Sigmoid colon (tissue), 7 donors: ENCODE data around the gene RPS6KA5. TPM values are rescaled to one million over a fixed set of nuclear protein-coding genes. Genes with fewer than 3 reads are reported as not detected.
"Not testable (repeated sequence)": the region's sequence is repeated elsewhere in the genome, so short reads cannot be mapped to it uniquely, and the experiment has no call there.

Source experiments
- DNase-seq: peaks from one replicate; pipeline ENCODE4 v3.0.0-alpha.2; 2019
- H3K27ac ChIP-seq, 4 donors: fragments of 200-600 bp; sonication (generic); one replicate each; pipeline ENCODE4 v1.5.1; 2016 to 2019; ENCODE audit warnings: mild to moderate bottlenecking in 1 of 4
- H3K27me3 ChIP-seq, 3 donors: fragments of 200-600 bp; sonication (generic); one replicate each; pipeline ENCODE4 v1.5.1; 2019; ENCODE audit warnings: mild to moderate bottlenecking in 1 of 3
- H3K36me3 ChIP-seq, 4 donors: fragments of 200-600 bp; sonication (generic); one replicate each; pipeline ENCODE4 v1.5.1; 2016 to 2019
- H3K4me1 ChIP-seq, 4 donors: fragments of 200-600 bp; sonication (generic); one replicate each; pipeline ENCODE4 v1.5.1; 2017 to 2019
- H3K4me3 ChIP-seq, 4 donors: fragments of 200-600 bp; sonication (generic); one replicate each; pipeline ENCODE4 v1.5.1; 2017 to 2019; ENCODE audit warnings: mild to moderate bottlenecking in 2 of 4, moderate library complexity in 1 of 4
- H3K9me3 ChIP-seq, 4 donors: fragments of 200-600 bp in 3 of 4; sonication (generic) in 3 of 4; one replicate each; pipeline versions ENCODE4 v1.5.1 to v1.6.1; 2013 to 2019
- EP300 ChIP-seq, 4 donors: sonication (generic); formaldehyde crosslinking; IDR thresholded peaks; one replicate each; pipeline ENCODE4 v1.6.1; 2017; ENCODE audit warnings: antibody characterized with exemption in 4 of 4
- POLR2A ChIP-seq, 2 donors: fragments of 450-650 bp; IDR thresholded peaks; one replicate each; pipeline ENCODE4 v1.6.1; 2016; ENCODE audit warnings: antibody characterized with exemption in 2 of 2, mild to moderate bottlenecking in 2 of 2, moderate library complexity in 2 of 2
- POLR2AphosphoS5 ChIP-seq, 4 donors: sonication (generic); formaldehyde crosslinking; IDR thresholded peaks; one replicate each; pipeline ENCODE4 v1.6.1; 2017; ENCODE audit warnings: antibody characterized with exemption in 4 of 4
- WGBS, 2 donors: extraction: QIAGEN DNeasy Blood & Tissue Kit; methylation state at CpG; one replicate each; pipeline ENCODE4 v1.1.7; 2013; 5-methylcytosine and 5-hydroxymethylcytosine counted together
- intact Hi-C: fragments of 100-400 bp; cut with DNase I; formaldehyde crosslinking; loops from one replicate; pipeline ENCODE4 v1.15.1; 2023
- polyA plus RNA-seq, 3 donors: library from polyadenylated mRNA; stranded (reverse); fragments of 200-250 nt; gene quantifications; one replicate each; pipeline ENCODE4 v1.2.3, GENCODE V29; 2013
- total RNA-seq, 4 donors: library from RNA; depleted of rRNA; stranded (reverse); fragments of >200 nt; gene quantifications; one replicate each; pipeline ENCODE4 v1.1.0, GENCODE V29; 2016
- TF ChIP-seq, protein P1 (sequence below), 4 experiments: fragments of 450-650 bp in 3 of 4; fragments of 200-600 bp in 1 of 4; IDR thresholded peaks; one replicate each; pipeline ENCODE4 v1.5.1; 2016 to 2019; ENCODE audit warnings: antibody characterized with exemption in 4 of 4, mild to moderate bottlenecking in 3 of 4, moderate library complexity in 2 of 4
- donor health status: healthy with polysubstance abuse.
- donor health status: Bipolar disorder and iron deficiency.
- donor health status: healthy.

RPS6KA5 gene
- total and polyA plus RNA-seq, 7 donors: 3.6 to 36.4 (median 18.2) TPM

DNA sequence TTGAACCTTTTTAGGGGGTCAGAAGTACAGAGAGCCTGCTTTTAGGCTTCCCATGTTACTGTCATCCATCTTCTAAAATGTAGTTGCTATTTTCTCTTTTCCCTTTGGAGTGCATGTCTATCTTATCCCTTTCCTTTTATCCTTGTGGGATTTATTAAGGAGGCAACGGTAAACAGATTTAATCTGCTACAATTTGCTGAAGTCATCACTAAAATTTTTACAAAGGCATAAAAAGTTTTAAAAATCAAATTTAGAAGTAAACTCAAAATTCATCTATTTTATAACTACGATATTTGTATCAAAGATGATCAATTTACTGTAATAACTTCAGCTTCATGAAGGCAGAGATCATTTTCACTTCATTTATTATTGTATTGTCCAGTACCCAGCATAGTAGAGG, 118.7 kb downstream of the RPS6KA5 start:
- 98% methylated on average over 2 of the region's 2 CpGs for WGBS, 2 donors
- Histone ChIP-seq H3K4me1 (peaks cover 0 to 11% (median 6%) of the 10 kb centered on the region in 4 donors), H3K27ac (no peak overlapping the region), H3K27me3 (no peaks in the 10 kb centered on the region), H3K9me3 (peaks cover 0 to 8% (median 0%) of the 10 kb centered on the region in 4 donors), H3K4me3 (no peak overlapping the region), H3K36me3 (peaks cover 0 to 27% (median 0%) of the 10 kb centered on the region in 4 donors)
- no peak for DNase-seq
- intact Hi-C loops: no loop called here
- TF ChIP-seq, protein P1, sequence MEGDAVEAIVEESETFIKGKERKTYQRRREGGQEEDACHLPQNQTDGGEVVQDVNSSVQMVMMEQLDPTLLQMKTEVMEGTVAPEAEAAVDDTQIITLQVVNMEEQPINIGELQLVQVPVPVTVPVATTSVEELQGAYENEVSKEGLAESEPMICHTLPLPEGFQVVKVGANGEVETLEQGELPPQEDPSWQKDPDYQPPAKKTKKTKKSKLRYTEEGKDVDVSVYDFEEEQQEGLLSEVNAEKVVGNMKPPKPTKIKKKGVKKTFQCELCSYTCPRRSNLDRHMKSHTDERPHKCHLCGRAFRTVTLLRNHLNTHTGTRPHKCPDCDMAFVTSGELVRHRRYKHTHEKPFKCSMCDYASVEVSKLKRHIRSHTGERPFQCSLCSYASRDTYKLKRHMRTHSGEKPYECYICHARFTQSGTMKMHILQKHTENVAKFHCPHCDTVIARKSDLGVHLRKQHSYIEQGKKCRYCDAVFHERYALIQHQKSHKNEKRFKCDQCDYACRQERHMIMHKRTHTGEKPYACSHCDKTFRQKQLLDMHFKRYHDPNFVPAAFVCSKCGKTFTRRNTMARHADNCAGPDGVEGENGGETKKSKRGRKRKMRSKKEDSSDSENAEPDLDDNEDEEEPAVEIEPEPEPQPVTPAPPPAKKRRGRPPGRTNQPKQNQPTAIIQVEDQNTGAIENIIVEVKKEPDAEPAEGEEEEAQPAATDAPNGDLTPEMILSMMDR (IDR thresholded peaks at IDR 0.05): no peak
- TF ChIP-seq POLR2AphosphoS5 (IDR thresholded peaks at IDR 0.05): no peak
- no peak for TF ChIP-seq POLR2A (IDR thresholded peaks at IDR 0.05)
- TF ChIP-seq EP300 (IDR thresholded peaks at IDR 0.05): no peak

DNA sequence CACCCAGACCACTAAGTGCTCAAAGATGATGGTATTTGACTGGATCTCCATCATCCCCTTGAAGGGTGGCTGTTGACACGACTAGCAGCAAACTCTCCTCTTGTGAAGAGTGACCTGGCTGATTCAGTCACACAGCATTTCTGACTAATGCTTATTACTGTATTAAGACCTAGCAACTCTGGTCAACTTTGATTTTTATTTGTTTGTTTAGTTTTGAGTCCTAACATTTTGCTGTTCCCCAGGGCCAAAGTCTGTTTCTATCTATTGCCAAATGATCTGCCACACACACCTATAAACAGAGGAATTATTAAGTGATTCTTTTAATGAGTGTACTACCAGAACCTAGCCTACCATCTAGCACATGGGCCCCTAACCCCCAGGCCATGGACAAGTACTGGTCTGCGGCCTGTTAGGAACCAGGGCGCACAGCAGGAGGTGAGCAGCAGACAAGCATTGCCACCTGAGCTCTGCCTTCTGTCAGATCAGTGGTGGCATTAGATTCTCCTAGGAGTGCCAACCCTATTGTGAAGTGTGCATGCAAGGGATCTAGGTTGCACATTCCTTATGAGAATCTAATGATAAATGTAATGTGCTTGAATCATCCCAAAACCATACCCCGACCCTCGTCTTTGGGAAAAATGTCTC, 120.0 kb downstream of the RPS6KA5 start:
- peaks cover 0 to 8% (median 0%) of the 10 kb centered on the region in 4 donors for H3K9me3 ChIP-seq
- peaks cover 0 to 27% (median 0%) of the 10 kb centered on the region in 4 donors for H3K36me3 ChIP-seq
- intact Hi-C loops: no loop called here
- no peak overlapping the region for H3K4me3 ChIP-seq
- DNase-seq: no peak
- TF ChIP-seq, protein P1 (IDR thresholded peaks at IDR 0.05): no peak
- no peak for TF ChIP-seq EP300 (IDR thresholded peaks at IDR 0.05)
- TF ChIP-seq POLR2AphosphoS5 (IDR thresholded peaks at IDR 0.05): no peak
- no peak for TF ChIP-seq POLR2A (IDR thresholded peaks at IDR 0.05)
- WGBS, 2 donors: 95 to 98% methylated on average over 5 of the region's 5 CpGs
- peaks cover 0 to 24% (median 13%) of the 10 kb centered on the region in 4 donors for H3K4me1 ChIP-seq
- H3K27me3 ChIP-seq: no peaks in the 10 kb centered on the region
- no peak overlapping the region for H3K27ac ChIP-seq

DNA sequence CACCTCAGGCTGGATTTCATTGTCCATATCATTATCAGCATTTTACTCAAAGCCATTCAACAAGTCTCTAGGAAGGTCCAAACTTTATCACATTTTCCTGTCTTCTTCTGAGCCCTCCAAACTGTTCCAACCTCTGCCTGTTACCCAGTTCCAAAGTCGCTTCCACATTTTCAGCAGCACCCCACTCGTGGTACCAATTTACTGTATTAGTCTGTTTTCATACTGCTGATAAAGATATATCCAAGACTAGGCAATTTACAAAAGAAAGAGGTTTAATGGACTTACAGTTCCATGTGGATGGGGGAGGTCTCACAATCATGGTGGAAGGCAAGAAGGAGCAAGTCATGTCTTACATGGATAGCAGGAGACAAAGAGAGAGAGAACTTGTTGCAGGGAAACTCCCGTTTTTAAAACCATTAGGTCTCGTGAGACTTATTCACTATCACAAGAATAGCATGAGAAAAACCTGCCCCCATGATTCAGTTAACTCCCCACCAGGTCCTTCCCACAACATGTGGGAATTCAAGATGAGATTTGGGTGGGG, 121.1 kb downstream of the RPS6KA5 start:
- H3K9me3 ChIP-seq, intact Hi-C loops: not testable (repeated sequence)

DNA sequence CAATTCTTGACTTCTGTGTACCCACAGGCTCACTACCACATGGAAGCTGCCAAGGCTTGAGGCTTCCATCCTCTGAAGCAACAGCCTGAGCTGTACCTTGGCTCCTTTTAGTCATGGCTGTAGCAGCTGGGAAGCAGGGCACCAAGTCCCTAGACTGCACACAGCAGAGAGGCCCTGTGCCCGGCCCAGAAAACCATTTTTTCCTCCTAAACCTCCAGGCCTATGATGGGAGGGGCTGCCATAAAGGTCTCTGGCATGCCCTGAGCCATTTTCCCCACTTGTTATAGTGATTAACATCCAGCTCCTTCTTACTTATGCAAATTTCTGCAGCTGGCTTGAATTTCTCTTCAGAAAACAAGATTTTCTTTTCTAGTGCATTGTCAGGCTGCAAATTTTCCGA, 121.8 kb downstream of the RPS6KA5 start:
- Histone ChIP-seq H3K36me3 (peaks cover 0 to 27% (median 0%) of the 10 kb centered on the region in 4 donors), H3K27me3 (no peaks in the 10 kb centered on the region), H3K9me3 (peaks cover 0 to 8% (median 0%) of the 10 kb centered on the region in 4 donors), H3K4me1 (peaks cover 0 to 37% (median 13%) of the 10 kb centered on the region in 4 donors), H3K4me3 (no peak overlapping the region), H3K27ac (no peak overlapping the region)
- 96% methylated on average over 2 of the region's 2 CpGs for WGBS, 2 donors
- no peak for DNase-seq
- TF ChIP-seq, protein P1 (IDR thresholded peaks at IDR 0.05): no peak
- no peak for TF ChIP-seq POLR2A (IDR thresholded peaks at IDR 0.05)
- TF ChIP-seq POLR2AphosphoS5 (IDR thresholded peaks at IDR 0.05): no peak
- no peak for TF ChIP-seq EP300 (IDR thresholded peaks at IDR 0.05)
- intact Hi-C loops: no loop called here

More for the DNA sequence above, 121.1 kb downstream of the RPS6KA5 start:
- not testable (repeated sequence) for DNase-seq, H3K27me3 ChIP-seq, H3K27ac ChIP-seq, H3K4me3 ChIP-seq
- Histone ChIP-seq H3K36me3 (peaks cover 0 to 27% (median 0%) of the 10 kb centered on the region in 4 donors), H3K4me1 (peaks cover 0 to 35% (median 13%) of the 10 kb centered on the region in 4 donors)
- WGBS, 2 donors: 95 to 97% methylated on average over 4 of the region's 4 CpGs

DNA sequence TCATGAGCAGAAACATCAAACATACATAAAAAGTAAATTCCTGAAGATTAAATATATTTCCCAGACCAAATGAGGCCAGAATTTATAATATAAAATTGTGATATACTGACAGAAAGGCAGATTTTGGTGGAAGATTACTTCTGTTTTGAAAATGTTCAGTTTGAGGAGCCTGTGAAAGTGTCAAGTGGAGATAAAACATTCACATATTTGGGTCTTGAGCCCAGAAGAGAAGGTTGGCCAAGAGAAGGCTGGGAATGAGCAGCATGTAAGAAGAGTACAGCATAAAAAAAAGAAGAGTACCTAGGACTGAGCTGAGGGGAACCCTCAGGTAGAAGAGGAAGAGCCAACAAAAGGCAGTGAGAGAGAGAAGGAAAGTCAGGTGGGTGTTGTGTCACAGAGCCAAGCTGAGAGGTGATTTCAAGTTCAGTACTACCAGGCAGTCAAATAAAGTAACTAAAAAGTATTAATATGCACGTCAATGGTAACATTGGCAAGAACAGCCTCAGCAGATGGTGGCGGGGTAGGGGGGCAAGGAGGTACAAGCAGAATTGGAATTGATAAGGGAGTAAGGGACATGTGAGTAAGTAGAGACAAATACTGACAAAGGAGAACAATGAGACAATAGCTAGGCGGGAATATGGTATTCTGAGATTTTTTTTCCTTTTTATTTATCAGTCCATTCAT, 123.5 kb downstream of the RPS6KA5 start:
- Histone ChIP-seq H3K9me3 (peaks cover 0 to 8% (median 0%) of the 10 kb centered on the region in 4 donors), H3K4me3 (no peak overlapping the region), H3K36me3 (peaks cover 0 to 21% (median 0%) of the 10 kb centered on the region in 4 donors), H3K4me1 (peaks cover 0 to 43% (median 13%) of the 10 kb centered on the region in 4 donors), H3K27me3 (no peaks in the 10 kb centered on the region), H3K27ac (peak overlapping the region in 1 of 4 donors; percentile 51)
- no peak for DNase-seq
- TF ChIP-seq POLR2AphosphoS5 (IDR thresholded peaks at IDR 0.05) (peak in 2 of 4 donors; percentile 63 to 85), EP300 (IDR thresholded peaks at IDR 0.05) (no peak)
- intact Hi-C loops: no loop called here
- 95 to 98% methylated on average over 3 of the region's 3 CpGs for WGBS, 2 donors
